NCI-H1417 (cell line): Measurements from ENCODE around the gene LYPLA2.
A peak's percentile ranks its signal among the peaks of the same experiment; 100 is the strongest.
"Not testable (repeated sequence)": the region's sequence is repeated elsewhere in the genome, so short reads cannot be mapped to it uniquely, and the experiment has no call there.

Source experiments
- DNase-seq, 3 experiments: peaks; one replicate each; lab custom pipeline; 2025; lab: John Stamatoyannopoulos, UW

Gene LYPLA2

DNA sequence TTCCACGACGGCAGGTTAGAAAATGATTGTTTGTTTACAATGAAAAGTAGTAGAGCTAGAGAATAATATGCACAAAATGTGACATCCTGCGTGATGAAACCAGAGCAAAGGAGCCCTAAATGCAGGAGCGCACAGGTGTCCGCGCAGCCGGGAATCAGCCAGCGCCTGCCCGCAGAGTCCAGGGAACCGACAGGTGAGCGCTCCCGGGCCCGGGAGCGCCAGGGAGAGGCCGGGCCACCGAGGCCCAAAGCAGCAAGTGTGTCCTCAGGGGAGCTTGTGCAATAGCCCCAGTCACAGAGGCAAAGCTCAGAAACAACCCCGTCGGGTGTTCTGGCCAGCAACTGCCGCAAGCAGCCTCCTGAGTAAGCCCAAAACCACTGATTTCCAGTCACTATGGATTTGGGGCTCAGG is 10.4 kb downstream of the LYPLA2 start:
- DNase-seq = peak in 2 of 3 experiments; percentile 27 to 65

DNA sequence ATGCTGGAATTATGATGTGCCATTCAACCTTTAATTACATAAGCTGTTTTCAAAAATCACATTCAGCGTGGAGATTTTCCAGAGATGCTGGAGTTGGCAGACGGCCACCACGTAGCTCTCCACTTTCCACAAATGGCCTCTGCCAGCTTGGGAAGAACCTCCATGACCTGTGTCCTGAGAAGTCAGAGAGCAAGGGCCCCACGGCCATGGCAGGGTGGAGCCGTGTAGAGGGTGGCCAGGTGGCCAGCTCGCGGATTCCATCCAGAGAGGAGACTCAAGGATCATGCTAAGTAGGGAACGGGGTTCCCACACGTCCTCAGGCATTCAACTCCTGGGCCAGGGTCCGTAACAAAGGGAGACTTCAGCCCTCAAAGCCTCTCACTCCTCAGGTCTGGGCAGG is 10.9 kb downstream of the LYPLA2 start:
- DNase-seq = peak in 1 of 3 experiments; percentile 56

DNA sequence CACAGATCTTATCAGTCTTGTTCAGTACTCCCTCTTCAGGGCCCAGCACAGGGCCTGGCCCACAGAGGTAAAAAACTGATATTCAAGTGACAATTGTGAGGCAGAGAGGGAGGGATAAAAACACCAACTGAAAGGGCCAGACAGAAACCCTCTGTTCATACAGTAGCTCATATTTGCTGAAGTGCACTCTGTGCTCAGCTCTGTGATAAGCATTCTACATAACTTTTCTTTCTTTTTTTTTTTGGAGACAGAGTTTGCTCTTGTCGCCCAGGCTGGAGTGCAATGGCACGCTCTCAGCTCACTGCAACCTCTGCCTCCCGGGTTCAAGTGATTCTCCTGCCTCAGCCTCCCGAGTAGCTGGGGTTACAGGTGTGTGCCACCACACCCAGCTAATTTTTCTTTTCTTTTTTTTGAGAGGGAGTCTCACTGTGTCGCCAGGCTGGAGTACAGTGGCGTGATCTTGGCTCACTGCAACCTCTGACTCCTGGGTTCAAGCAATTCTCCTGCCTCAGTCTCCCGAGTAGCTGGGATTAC is 11.9 kb downstream of the LYPLA2 start:
- not testable (repeated sequence) for DNase-seq

DNA sequence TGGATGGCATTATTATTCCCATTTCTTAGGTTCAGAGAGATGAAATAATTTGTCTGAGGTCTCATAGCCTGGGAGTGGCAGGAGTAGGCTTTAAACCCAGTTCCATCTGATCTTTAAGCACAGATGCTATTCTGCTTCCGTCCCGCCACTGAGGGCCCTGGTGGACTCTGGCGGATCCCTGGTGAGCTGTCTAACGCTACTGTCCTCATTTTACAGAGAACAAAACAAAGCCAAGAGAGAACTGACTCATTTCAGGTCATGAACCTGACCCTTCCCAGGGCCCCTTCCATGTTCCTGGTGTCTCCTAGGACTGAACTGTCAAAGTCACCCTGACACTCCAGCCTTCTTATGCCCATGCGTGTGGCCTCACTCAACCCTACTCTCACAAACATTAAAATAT is 12.7 kb downstream of the LYPLA2 start:
- DNase-seq = no peak

DNA sequence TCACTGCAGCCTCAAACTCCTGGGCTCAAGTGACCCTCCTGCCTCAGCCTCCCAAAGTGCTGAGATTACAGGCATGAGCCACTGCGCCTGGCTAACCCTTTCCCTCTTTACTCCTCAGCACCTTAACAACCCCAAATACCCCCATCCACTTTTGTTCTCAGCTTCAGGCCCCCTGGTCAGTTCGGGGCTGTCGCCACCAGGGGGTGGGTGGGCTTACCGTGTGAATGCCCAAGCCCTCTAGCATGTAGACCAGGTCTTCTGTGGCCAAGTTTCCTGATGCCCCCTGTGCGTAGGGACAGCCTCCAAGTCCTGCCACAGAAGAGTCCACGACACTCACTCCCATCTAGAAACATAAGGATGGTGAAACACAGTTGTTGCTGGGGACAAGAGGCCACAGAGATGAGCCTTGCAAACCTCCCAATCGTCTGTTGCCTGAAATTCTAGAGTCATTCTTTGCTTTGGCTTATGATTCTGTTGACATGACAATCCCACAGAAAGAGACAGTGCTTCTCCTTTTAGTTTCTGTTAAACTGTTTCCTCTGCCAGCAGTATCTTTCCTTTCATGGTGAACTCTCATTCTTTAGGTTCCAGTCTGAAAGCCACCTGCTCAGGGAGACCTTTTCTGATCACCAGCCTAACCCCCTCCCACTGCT is 13.4 kb downstream of the LYPLA2 start:
- no peak for DNase-seq

DNA sequence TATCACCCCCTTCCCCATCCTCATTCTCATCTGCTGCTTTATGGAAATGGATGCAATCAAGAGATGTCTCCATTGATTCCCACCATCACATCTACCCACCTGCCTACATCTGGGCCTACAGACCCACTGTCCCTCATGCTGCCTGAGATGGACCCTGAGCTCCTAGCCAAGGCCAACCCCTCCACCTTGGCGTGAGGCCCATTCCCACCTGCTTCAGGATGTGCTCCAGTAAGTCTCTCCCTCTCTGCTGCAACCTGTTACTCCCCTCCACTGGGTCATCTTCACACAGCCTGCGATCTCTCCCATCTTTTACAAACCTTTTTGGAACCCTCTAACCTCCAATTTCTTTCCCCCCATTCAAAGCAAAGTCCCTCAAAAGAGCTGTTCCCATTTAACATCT is 14.1 kb downstream of the LYPLA2 start:
- no peak for DNase-seq

DNA sequence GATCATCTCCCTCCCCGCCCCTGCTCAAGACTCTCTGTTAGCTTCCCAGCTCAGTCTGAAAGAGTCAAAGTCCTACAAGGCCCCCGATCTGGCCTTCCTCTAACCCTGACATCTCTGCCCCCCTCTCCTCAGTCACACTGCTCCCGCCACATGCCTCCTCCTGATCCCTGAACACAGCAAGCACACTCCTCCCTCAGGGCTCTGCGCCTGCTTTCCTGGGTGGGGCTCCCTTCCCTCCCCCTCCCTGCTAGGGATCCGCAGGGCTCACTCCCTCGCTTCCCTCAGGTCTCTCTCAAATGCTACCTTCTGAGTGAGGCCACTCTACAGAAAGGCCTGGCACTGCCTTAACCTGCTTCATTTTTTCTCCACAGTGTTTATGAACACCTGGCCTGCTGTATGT is 15.3 kb downstream of the LYPLA2 start:
- no peak for DNase-seq

DNA sequence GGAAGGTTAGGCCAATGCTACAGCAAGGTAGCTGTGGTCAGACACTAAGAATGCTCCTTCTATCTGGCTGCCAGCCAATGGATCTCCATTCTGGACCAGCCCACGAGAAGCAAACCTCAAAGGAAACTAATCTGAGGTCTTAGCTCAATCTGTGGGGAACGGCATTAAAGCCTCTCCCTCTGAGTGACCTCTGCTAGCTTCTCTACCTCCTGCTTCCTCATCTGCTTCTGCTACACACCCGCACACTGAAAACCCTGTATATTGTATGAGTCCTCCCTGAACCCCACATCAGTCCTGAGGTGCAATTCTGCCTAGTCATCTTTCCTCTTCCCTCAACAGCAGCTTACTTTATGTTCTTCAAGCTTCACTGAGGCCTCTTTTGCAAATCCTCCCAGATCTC is 16.5 kb downstream of the LYPLA2 start:
- DNase-seq = no peak

DNA sequence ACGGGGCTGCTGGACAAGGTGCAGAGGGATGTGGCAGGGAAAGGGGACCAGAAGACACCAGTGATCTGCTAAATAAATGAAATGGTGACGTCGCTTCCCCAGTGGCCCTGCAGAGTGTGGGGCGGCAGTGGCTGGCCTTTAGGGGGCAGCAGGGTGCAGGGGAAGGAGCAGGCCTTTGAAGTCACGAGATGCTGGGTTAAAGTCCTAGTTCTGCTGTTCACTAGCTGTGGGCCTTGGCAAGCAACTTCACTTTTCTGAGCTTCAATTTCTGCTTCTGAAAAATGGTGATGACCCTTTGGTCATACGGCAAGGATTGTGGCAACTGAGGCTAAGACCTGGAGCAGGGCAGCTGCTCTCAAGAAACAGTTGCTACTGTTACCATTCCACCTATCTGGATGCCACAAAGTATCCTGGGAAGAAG is 18.8 kb downstream of the LYPLA2 start:
- DNase-seq = peak; percentile 36 to 58 (median 52)

DNA sequence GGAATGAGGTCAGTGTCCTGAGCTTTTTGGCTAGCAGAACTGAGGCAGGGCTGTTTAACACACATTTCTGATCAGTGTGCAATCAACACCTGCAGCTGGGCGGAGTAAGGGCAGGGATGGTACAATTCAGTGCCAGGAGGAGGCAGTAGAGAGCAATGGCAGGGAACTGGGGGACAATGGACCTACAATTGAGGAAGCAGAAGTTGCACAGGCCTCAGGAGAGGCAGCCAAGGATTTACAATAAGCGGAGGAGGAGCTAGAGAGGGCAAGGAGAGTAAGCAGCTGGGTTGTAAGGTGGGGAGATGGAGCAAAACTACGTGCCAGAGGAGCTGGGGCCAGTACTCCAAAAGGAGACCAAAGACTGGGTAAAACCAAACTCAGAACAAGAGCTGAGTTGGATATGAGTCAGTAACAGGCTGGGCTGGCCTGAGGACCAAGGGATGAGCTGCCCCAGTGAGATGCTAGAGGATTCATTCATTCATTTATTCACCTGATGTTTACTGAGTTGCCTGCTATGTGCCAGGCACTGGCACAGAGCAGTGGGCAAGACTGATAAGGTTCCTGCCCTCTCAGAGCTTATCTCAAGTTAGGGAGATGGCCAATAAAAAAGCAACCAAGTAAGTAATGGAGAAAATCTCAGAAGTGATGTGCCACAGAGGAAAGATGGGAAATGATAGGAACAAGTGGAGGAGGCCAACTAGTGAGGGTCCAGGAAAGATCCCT is 20.0 kb downstream of the LYPLA2 start:
- DNase-seq = peak in 2 of 3 experiments; percentile 5 to 14

DNA sequence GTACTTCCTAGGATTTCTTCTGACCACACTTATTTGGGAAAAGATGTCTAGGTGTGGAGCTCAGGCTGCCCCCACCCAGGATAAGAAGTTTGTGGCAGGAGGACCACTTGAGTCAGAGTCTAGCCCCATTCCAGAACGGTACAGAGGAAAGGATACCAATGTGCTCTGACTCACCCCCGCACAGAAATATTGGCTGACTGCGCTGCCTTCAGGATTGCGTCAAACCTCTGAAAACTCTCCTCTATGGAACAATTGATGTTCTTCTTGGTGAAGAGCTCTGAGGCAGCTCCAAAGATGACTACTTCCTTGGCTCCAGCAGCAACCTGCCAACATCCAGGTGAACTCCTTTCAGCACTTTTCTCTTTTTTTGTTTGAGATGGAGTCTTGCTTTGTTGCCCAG is 23.1 kb downstream of the LYPLA2 start:
- no peak for DNase-seq

DNA sequence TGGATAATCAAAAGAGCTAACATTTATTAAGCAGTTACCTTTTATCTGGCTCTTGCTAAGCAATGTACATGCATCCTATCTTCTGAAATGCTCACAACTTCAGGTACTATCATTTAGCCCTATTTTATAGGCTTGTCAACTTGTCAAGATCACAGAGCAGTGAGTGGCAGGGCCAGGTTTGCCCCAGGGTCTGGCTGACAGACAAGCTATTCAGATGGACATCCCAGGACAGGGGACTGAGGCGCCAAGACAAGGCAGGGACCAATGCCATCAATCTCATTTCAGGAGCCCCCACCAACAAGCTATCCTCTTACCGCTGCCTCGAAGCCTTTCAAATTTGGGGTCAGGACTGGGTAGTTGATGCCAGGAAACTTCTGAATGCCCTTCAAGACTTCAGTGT is 25.4 kb downstream of the LYPLA2 start:
- no peak for DNase-seq

DNA sequence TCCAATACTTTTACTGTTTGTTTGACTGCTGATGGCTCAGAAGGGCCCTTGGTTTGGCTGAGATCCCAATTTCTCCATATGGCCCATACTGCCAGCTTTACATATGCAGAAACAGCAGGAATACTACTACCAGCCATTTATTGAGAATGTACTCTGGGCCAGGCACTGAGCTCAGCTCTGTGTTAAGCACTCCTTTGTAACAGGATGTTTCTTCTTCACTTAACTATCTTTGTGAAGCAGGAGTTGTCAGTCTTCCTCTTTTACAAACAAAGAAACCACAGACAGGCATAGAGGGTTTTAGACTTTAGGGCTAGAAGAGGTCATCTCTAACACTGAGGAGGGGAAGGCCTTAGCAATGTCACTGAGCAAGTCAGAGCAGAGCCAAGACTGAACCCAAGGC is 26.0 kb downstream of the LYPLA2 start:
- no peak for DNase-seq

DNA sequence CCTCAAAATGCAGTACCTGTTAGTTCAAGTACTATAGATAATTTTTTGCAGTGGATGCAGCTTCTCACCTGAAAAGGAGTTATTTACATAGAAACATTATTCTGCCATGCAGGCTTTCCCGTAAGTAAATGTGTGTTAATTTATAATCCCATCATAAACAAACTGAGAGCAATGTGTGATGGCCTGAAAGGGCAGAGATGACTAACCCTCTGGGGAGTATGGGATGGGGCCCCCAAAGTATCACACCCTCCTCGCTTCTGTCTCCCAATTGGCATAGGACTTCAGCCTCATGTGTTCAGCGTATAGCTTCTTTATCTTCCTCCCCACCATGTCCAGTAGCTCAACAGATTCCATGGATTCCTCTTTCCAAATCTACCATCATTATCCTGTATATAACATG is 26.7 kb downstream of the LYPLA2 start:
- DNase-seq = no peak

DNA sequence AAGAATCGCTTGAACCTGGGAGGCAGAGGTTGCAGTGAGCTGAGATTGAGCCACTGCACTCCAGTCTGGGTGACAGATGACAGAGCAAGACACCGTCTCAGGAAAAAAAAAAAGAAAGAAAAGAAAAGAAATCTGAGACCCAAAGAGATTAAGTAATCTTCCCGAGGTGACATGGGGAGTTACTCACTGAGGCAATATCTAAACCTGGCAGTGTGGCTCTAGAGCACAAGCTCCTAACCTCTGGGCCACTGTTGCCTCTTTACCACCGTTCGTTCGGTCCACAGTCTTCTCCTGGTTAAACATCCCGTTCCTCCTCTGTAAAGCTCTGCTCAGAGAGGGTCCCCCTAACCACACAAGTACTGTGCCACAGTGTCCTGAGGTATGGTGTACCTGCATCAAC is 32.8 kb downstream of the LYPLA2 start:
- no peak for DNase-seq

DNA sequence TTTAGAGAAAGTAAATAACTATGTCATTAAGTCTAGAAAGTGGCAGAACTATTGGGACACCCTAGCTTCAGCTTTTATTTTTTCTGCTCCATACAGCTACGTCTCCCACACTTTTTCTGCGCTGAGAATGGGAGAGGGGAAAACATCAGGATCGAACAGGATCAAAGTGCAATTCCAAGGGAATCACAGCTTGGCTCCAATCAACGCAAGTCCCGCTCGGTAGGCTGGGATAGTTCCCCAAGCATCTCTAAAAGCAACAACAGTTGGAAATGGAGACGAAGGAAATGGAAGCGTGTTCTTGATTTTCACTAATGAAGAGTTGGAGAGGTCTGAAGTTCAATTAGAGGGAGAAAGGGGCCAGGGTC is 33.7 kb downstream of the LYPLA2 start:
- no peak for DNase-seq

DNA sequence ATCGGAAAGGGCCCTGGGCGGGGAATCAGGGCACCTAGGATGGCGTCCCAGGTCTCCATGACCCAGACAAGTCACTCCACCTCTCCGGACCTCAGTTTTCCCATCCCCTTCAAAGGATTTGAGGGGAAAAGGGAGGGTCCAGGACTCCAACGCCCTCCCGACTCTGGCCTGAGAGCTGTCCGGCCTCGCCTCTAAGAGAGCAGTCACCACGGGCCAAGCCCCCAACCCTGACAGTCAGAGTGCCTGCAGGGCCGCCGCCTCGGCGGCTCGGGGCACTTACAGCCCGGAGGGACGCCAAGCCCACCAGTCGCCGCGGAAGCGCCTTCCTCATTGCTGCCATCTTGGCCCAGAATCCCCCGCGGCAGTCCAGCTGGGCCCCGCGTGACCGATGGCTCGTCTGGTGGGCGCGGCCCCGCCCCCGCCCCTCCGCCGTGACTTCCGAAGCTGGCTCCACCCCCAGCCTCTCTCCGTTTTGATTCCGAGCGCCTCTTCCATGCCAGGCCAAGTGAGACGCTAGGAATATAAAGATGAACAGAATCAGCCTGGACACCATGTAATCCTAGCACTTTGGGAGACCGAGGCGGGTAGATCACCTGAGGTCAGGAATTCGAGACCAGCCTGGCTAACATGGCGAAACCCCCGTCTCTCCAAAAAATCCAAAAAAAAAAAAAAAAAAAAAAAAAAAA is 34.3 kb downstream of the LYPLA2 start, which contains the start of gene HMGCL:
HMGCL (minus strand) TSS at position 354 of the 686 bp plus-strand sequence; CDS start at position 340, 14 bp downstream.
- DNase-seq = peak; percentile 89 to 93 (median 91)

DNA sequence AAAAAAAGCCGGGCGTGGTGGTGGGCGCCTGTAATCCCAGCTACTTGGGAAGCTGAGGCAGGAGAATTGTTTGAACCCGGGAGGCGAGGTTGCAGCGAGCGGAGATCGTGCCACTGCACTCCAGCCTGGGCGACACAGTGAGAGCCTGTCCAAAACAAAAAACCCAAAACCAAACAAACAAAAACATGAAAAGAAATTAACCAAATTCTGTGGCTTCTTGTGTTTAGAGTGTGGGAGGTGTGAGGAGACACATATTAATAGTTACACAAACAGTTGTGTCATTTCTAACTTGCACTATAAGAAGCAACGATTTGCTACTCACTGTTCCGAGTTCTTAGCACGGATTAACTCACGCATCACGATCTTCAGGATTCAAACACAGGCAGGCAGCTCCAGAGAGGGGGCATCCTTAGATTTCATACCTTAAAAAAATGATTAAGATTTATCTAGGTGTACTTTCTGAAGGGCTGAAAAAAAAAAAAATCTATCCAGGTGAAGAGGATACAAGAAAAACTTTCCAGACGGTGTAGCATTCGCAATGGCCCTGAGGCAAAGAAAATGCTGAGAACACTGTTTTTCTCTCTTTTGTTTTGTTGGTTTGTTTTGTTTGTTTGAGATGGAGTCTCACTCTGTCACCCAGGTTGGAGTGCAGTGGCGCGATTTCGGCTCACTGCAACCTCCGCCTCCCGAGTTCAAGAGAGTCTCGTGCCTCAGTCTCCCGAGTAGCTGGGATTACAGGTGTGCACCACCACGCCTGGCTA is 35.0 kb downstream of the LYPLA2 start:
- no peak for DNase-seq

DNA sequence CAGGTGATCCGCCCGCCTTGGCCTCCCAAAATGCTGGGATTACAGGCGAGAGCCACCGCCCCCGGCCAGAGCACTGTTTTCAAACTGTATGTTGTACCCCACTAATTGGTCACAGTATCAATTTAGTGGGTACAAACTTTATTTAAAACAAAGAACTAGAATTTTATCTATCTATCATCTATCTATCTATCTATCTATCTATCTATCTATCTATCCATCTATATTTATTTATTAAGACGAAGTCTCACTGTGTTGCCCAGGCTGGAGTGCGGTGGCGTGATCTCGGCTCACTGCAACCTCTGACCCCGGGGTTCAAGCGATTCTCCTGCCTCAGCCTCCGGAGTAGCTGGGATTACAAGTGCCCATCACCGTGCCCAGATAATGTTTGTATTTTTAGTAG is 35.6 kb downstream of the LYPLA2 start:
- DNase-seq = not testable (repeated sequence)

DNA sequence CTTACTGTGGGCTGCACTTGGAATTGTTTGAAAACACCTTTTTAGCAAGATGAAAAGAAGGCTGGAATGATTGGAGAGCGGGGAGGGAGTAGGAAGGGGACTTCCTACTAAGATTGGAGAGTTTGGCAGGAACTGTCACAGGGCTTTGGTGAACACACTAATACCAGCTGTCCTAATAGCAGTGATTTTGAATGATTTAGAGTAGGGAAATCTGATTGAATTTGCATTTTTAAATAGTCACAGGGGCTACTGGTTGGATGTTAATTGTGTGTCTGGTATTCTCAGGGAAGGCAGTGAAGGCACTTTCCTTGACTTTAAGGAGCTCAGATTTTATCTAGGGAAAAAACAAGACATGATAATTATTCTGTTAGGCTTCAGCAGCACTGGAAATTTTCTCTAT is 36.8 kb downstream of the LYPLA2 start:
- no peak for DNase-seq

DNA sequence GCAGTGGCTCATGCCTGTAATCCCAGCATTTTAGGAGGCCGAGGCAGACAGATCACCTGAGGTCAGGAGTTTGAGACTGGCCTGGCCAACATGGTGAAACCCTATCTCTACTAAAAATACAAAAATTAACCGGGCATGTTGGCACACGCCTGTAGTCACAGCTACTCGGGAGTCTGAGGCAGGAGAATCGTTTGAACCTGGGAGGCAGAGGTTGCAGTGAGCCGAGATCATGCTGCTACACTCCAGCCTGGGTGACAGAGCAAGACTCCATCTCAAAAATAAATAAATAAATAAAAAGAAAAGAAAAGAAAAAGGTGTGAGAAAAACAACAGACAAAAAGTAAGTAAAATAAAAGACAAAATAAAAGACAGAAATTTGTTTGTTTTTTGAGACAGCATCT is 43.2 kb downstream of the LYPLA2 start:
- DNase-seq = not testable (repeated sequence)

DNA sequence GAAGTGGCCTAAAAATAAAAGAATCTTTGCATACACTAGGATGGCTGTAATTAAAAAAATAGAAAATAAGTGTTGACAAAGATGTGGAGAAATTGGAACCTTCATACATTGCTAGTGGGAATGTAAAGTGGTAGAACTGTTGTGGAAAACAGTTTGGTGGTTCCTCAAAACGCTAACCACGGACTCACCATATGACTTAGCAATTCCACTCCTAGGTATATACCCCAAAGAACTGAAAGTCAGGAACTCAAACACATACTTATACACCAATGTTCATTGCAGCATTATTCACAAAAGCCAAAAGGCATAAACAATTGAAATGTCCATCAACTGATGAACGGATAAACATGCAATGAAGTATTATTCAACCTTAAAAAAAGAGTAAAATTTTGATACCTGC is 45.1 kb downstream of the LYPLA2 start:
- no peak for DNase-seq
